ENCODE results near the gene METTL9.

The METTL9 gene

GRCh38 chr16:21654881-21655280, 55.5 kb downstream of the METTL9 start:
- peaks cover 3% of the 10 kb centered on the region; the same call in 1 of the 2 replicates for H4K20me1 ChIP-seq (ENCODE audit: insufficient read depth, low read length)
- peaks cover 75% of the 10 kb centered on the region for H3K4me1 ChIP-seq (ENCODE audit: low read length)
- no peak overlapping the region for H3K9ac ChIP-seq (ENCODE audit: low read length)
- no peak overlapping the region for H3K27ac ChIP-seq (ENCODE audit: low read length)
- peak overlapping the region; percentile 95 for H3K4me2 ChIP-seq (ENCODE audit: low read length)
- no peaks in the 10 kb centered on the region for H3K9me3 ChIP-seq (ENCODE audit: insufficient read depth, low read length)
- peaks cover 9% of the 10 kb centered on the region; the same call in 1 of the 2 replicates for H3K79me2 ChIP-seq (ENCODE audit: low read length)
- H3K36me3 ChIP-seq (replicated peaks; ENCODE audit: low read depth, low read length): peaks cover 15% of the 10 kb centered on the region
- H3K4me3 ChIP-seq (ENCODE audit: low read length): no peak overlapping the region
- no peak overlapping the region for H2AFZ ChIP-seq (ENCODE audit: low read depth, low read length)
- TF ChIP-seq EZH2phosphoT487 (IDR thresholded peaks at IDR 0.05; ENCODE audit: low read depth): no peak
- no peaks in the 10 kb centered on the region for H3K27me3 ChIP-seq (ENCODE audit: low read depth, low read length)

GRCh38 chr16:21656795-21657768, 57.7 kb downstream of the METTL9 start:
- Histone ChIP-seq H4K20me1 (ENCODE audit: insufficient read depth, low read length) (peaks cover 3% of the 10 kb centered on the region; the same call in 1 of the 2 replicates), H3K4me2 (ENCODE audit: low read length) (peak overlapping the region; percentile 95), H3K79me2 (ENCODE audit: low read length) (peaks cover 5% of the 10 kb centered on the region; the same call in 1 of the 2 replicates), H2AFZ (ENCODE audit: low read depth, low read length) (no peak overlapping the region), H3K4me1 (ENCODE audit: low read length) (peaks cover 70% of the 10 kb centered on the region), H3K9me3 (ENCODE audit: insufficient read depth, low read length) (no peaks in the 10 kb centered on the region), H3K27ac (ENCODE audit: low read length) (peak overlapping the region; percentile 99), H3K9ac (ENCODE audit: low read length) (peak overlapping the region; percentile 65), H3K36me3 (replicated peaks; ENCODE audit: low read depth, low read length) (peaks cover 15% of the 10 kb centered on the region), H3K4me3 (ENCODE audit: low read length) (peak overlapping the region; percentile 67), H3K27me3 (ENCODE audit: low read depth, low read length) (no peaks in the 10 kb centered on the region)
- TF ChIP-seq EZH2phosphoT487 (IDR thresholded peaks at IDR 0.05; ENCODE audit: low read depth) (no peak), CTCF (IDR thresholded peaks at IDR 0.05; ENCODE audit: low read depth, low read length) (peak; percentile 96)

- no peaks in the 10 kb centered on the region for H3K9me3 ChIP-seq (ENCODE audit: insufficient read depth, low read length)
- peaks cover 15% of the 10 kb centered on the region for H3K36me3 ChIP-seq (replicated peaks; ENCODE audit: low read depth, low read length)
- H3K4me2 ChIP-seq (ENCODE audit: low read length): no peak overlapping the region; the same call in 1 of the 2 replicates
- no peak overlapping the region for H3K4me3 ChIP-seq (ENCODE audit: low read length)
- no peak for TF ChIP-seq CTCF (IDR thresholded peaks at IDR 0.05; ENCODE audit: low read depth, low read length)
- no peak for TF ChIP-seq EZH2phosphoT487 (IDR thresholded peaks at IDR 0.05; ENCODE audit: low read depth)
- H3K27me3 ChIP-seq (ENCODE audit: low read depth, low read length): no peaks in the 10 kb centered on the region; the same call in 1 of the 2 replicates
- H4K20me1 ChIP-seq (ENCODE audit: insufficient read depth, low read length): peaks cover 3% of the 10 kb centered on the region; the same call in 1 of the 2 replicates
- no peak overlapping the region for H3K27ac ChIP-seq (ENCODE audit: low read length)
- H2AFZ ChIP-seq (ENCODE audit: low read depth, low read length): no peak overlapping the region
- H3K79me2 ChIP-seq (ENCODE audit: low read length): 0 out of 2 replicates have a peak, but pooled peaks cover 2% of the 10 kb centered on the region
- H3K9ac ChIP-seq (ENCODE audit: low read length): no peak overlapping the region
- H3K4me1 ChIP-seq (ENCODE audit: low read length): peaks cover 69% of the 10 kb centered on the region
These were observed 59.7 kb downstream of the METTL9 start for GRCh38 chr16:21659124-21659523.

GRCh38 chr16:21663889-21664647, 64.7 kb downstream of the METTL9 start, which contains the start of gene OTOA:
TSS of gene OTOA (plus strand) at chr16:21663968. CDS start at chr16:21678515, 14,547 bp downstream.
- no peaks in the 10 kb centered on the region for H4K20me1 ChIP-seq (ENCODE audit: insufficient read depth, low read length)
- no peaks in the 10 kb centered on the region; the same call in 1 of the 2 replicates for H3K27me3 ChIP-seq (ENCODE audit: low read depth, low read length)
- H3K36me3 ChIP-seq (replicated peaks; ENCODE audit: low read depth, low read length): peaks cover 4% of the 10 kb centered on the region
- H3K27ac ChIP-seq (ENCODE audit: low read length): no peak within 1 kb of the TSS
- no peaks in the 10 kb centered on the region for H3K9me3 ChIP-seq (ENCODE audit: insufficient read depth, low read length)
- H3K9ac ChIP-seq (ENCODE audit: low read length): peak within 1 kb of the TSS; percentile 42
- peak within 1 kb of the TSS; percentile 95 for H3K4me2 ChIP-seq (ENCODE audit: low read length)
- H2AFZ ChIP-seq (ENCODE audit: low read depth, low read length): peak within 1 kb of the TSS; percentile 68
- H3K4me3 ChIP-seq (ENCODE audit: low read length): peak within 1 kb of the TSS; percentile 76
- TF ChIP-seq EZH2phosphoT487 (IDR thresholded peaks at IDR 0.05; ENCODE audit: low read depth) (no peak), CTCF (IDR thresholded peaks at IDR 0.05; ENCODE audit: low read depth, low read length) (no peak)
- peaks cover 28% of the 10 kb centered on the region for H3K4me1 ChIP-seq (ENCODE audit: low read length)
- no peaks in the 10 kb centered on the region for H3K79me2 ChIP-seq (ENCODE audit: low read length)
